Adrenal gland (tissue), 5 donors: ENCODE measurements around the gene LY6G6D.

ENCODE experiments used
- POLR2A ChIP-seq, 2 donors: fragments of 450-650 bp; IDR thresholded peaks; one replicate each; pipeline ENCODE4 v1.6.1; 2017; ENCODE audit warnings: antibody characterized with exemption in 2 of 2, mild to moderate bottlenecking in 2 of 2, moderate library complexity in 1 of 2
- TF ChIP-seq, protein P1 (sequence below), 6 experiments: fragments of 450-650 bp in 4 of 6; fragments of 200-600 bp in 2 of 6; sonication (generic) in 1 of 6; IDR thresholded peaks; 1 replicate in 5 of 6; 2 replicates in 1 of 6; pipeline versions ENCODE4 v1.5.1 to v1.8.0; 2016 to 2021; ENCODE audit warnings: antibody characterized with exemption in 6 of 6, mild to moderate bottlenecking in 2 of 6, moderate library complexity in 1 of 6
- donor health status: DM: no; HTN: no; CAD: no.

DNA sequence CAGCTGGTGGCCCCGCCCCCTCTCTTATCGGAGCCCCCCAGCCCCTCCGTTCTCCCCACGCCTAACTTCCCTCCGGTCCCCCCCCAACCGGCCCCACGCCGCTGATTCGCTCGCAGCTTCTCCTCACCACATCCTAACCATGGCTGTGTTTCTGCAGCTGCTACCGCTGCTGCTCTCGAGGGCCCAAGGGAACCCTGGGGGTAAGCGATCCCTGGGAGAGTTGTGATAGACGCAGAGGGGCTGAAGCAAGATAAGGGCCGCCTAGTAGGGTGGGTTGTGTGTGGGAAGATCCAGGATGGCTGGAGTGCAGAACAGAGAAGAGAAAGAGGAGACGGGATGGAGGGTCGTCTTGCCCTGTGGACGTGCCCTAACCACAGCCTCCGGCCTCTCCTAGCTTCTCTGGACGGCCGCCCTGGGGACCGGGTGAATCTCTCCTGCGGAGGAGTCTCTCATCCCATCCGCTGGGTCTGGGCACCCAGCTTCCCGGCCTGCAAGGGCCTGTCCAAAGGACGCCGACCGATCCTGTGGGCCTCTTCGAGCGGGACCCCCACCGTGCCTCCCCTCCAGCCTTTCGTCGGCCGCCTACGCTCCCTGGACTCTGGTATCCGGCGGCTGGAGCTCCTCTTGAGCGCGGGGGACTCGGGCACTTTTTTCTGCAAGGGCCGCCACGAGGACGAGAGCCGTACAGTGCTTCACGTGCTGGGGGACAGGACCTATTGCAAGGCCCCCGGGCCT lies 8.3 kb downstream of the LY6G6D start, which contains the start of gene MPIG6B:
- TF ChIP-seq, protein P1, sequence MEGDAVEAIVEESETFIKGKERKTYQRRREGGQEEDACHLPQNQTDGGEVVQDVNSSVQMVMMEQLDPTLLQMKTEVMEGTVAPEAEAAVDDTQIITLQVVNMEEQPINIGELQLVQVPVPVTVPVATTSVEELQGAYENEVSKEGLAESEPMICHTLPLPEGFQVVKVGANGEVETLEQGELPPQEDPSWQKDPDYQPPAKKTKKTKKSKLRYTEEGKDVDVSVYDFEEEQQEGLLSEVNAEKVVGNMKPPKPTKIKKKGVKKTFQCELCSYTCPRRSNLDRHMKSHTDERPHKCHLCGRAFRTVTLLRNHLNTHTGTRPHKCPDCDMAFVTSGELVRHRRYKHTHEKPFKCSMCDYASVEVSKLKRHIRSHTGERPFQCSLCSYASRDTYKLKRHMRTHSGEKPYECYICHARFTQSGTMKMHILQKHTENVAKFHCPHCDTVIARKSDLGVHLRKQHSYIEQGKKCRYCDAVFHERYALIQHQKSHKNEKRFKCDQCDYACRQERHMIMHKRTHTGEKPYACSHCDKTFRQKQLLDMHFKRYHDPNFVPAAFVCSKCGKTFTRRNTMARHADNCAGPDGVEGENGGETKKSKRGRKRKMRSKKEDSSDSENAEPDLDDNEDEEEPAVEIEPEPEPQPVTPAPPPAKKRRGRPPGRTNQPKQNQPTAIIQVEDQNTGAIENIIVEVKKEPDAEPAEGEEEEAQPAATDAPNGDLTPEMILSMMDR (IDR thresholded peaks at IDR 0.05), result no peak
- TF ChIP-seq POLR2A (IDR thresholded peaks at IDR 0.05), result no peak
